GM12878 (cell line): ENCODE results near the gene UNC80. TPM values are rescaled to one million over a fixed set of nuclear protein-coding genes. Genes with fewer than 3 reads are reported as not detected.

Source experiments
- ATAC-seq: fragments of 200-7000 bp; cut with Tn5 transposase; 3 replicates; pipeline ENCODE4 v1.9.1; 2020; ENCODE audit warnings: mild to moderate bottlenecking, moderate library complexity
- BruUV-seq: library from RNA; stranded (reverse); fragments of 400-500 nt; replicated peaks from 2 replicates; lab custom pipeline; 2021; lab: Mats Ljungman, UMichigan
- CTCF ChIA-PET: fragments of 300-600 bp; sonication (Branson Sonifier 250); formaldehyde crosslinking; extraction: SDS; loops from one replicate; lab custom pipeline; 2021; ENCODE audit warnings: inconsistent platforms; lab: Yijun Ruan, JAX
- POLR2A ChIA-PET: fragments of 350-600 bp; formaldehyde crosslinking; extraction: SDS; loops from one replicate; lab custom pipeline; 2021; ENCODE audit warnings: inconsistent platforms; lab: Charles Lee
- RAD21 ChIA-PET: fragments of 300-600 bp; sonication (Branson Sonifier 250); formaldehyde crosslinking; loops from one replicate; lab custom pipeline; 2023; ENCODE audit warnings: antibody characterized with exemption; ENCODE audit not compliant: unreplicated experiment; lab: Charles Lee
- SMC1A ChIA-PET: fragments of 300-600 bp; sonication (Branson Sonifier 250); formaldehyde crosslinking; loops from one replicate; lab custom pipeline; 2023; ENCODE audit not compliant: unreplicated experiment, uncharacterized antibody; lab: Charles Lee
- DNase-seq: peaks from one replicate; pipeline ENCODE4 v3.0.0-alpha.2; 2011; ENCODE audit warnings: low read depth, low spot score
- FAIRE-seq: peaks from 3 replicates; lab custom pipeline; 2011; peaks lifted over from hg19 to GRCh38; lab: Jason Lieb, UNC
- H2AFZ ChIP-seq: 2 replicates; pipeline ENCODE4 v1.6.0; 2011; ENCODE audit warnings: low read depth, low read length, control low read depth; ENCODE audit not compliant: control insufficient read depth
- H3K27ac ChIP-seq: 2 replicates; pipeline ENCODE4 v1.5.1; 2011; ENCODE audit warnings: control low read depth; ENCODE audit not compliant: control insufficient read depth, insufficient read depth
- H3K27me3 ChIP-seq, 2 experiments: replicated peaks in 1 of 2; 2 replicates each; pipeline versions ENCODE4 v1.6.0 to v1.6.1; 2011; ENCODE audit warnings: low read length in 1 of 2; ENCODE audit not compliant: control insufficient read depth in 2 of 2, insufficient read depth in 2 of 2
- H3K36me3 ChIP-seq, 2 experiments: 2 replicates each; pipeline ENCODE4 v1.5.1; 2011; ENCODE audit warnings: low read length in 1 of 2; ENCODE audit not compliant: control insufficient read depth in 2 of 2, insufficient read depth in 2 of 2
- H3K4me1 ChIP-seq: 2 replicates; pipeline ENCODE4 v1.6.1; 2011; ENCODE audit warnings: mild to moderate bottlenecking, low read length, moderate library complexity, mixed read lengths; ENCODE audit not compliant: control insufficient read depth, insufficient read depth
- H3K4me2 ChIP-seq: 2 replicates; pipeline ENCODE4 v1.6.0; 2011; ENCODE audit warnings: control low read depth; ENCODE audit not compliant: control insufficient read depth, insufficient read depth
- H3K4me3 ChIP-seq: fragments of 200-600 bp; sonication (generic); 2 replicates; pipeline ENCODE4 v1.5.1; 2016
- H3K79me2 ChIP-seq: 2 replicates; pipeline ENCODE4 v1.6.0; 2011; ENCODE audit warnings: low read length; ENCODE audit not compliant: control insufficient read depth, insufficient read depth
- H3K9ac ChIP-seq: 2 replicates; pipeline ENCODE4 v1.8.0; 2011; ENCODE audit warnings: low read length, control low read depth, mixed read lengths; ENCODE audit not compliant: control insufficient read depth, insufficient read depth
- H3K9me3 ChIP-seq: replicated peaks from 3 replicates; pipeline ENCODE4 v1.5.1; 2011; ENCODE audit warnings: mild to moderate bottlenecking, low read length; ENCODE audit not compliant: control insufficient read depth, insufficient read depth
- H4K20me1 ChIP-seq: 2 replicates; pipeline ENCODE4 v1.6.0; 2011; ENCODE audit not compliant: control insufficient read depth, insufficient read depth
- CEBPB ChIP-seq, 2 experiments: fragments of 150-350 bp in 1 of 2; IDR thresholded peaks; 2 replicates each; pipeline ENCODE4 v1.6.1; 2012 to 2014; ENCODE audit warnings: low read depth in 2 of 2, low read length in 2 of 2, borderline replicate concordance in 1 of 2, inconsistent platforms in 1 of 2
- HCFC1 ChIP-seq: fragments of 150-350 bp; IDR thresholded peaks from 2 replicates; pipeline ENCODE4 v1.6.1; 2014; ENCODE audit warnings: low read length
- KAT2A ChIP-seq: conservative IDR thresholded peaks from 2 replicates; pipeline ENCODE4 v1.6.1; 2011; ENCODE audit warnings: low read depth, low read length; ENCODE audit not compliant: control insufficient read depth
- NFYA ChIP-seq: IDR thresholded peaks from 2 replicates; pipeline ENCODE4 v1.6.1; 2011; ENCODE audit warnings: low read depth, mild to moderate bottlenecking, low read length, improper control_type of control experiment, borderline replicate concordance
- PAX5 ChIP-seq: IDR thresholded peaks from 2 replicates; pipeline ENCODE4 v1.6.1; 2011; ENCODE audit warnings: low read depth, low read length, borderline replicate concordance
- SMAD1 ChIP-seq: fragments of 450-650 bp; IDR thresholded peaks from 2 replicates; pipeline ENCODE4 v1.6.1; 2018; ENCODE audit warnings: mild to moderate bottlenecking, low read depth; ENCODE audit not compliant: partially characterized antibody
- WGBS: methylation state at CpG from one replicate; pipeline ENCODE4 v1.1.6; 2016; ENCODE audit warnings: low lambda C conversion rate; ENCODE audit not compliant: insufficient replicate concordance, insufficient coverage; ENCODE audit errors: missing lambda C conversion rate; 5-methylcytosine and 5-hydroxymethylcytosine counted together
- in situ Hi-C: fragments of 300-500 bp; cut with MboI; formaldehyde crosslinking; loops from 9 replicates; pipeline ENCODE4 v1.14.3; 2018; ENCODE audit warnings: mixed read lengths
- intact Hi-C: fragments of 100-400 bp; cut with micrococcal nuclease; formaldehyde crosslinking; loops from one replicate; pipeline ENCODE4 v1.14.2; 2022; ENCODE audit not compliant: unreplicated experiment
- polyA plus RNA-seq, 11 experiments: library from polyadenylated mRNA; depleted of rRNA in 4 of 11; unstranded in 6 of 11; stranded (reverse) in 5 of 11; fragments of >200 nt; fragmentation: Nextera tagmentation in 4 of 11; fragmentation: Illumina TruSeq in 1 of 11; extraction: Ambion mirVana in 4 of 11; extraction: Trizol in 1 of 11; gene quantifications; 1 replicate in 1 of 11; 2 replicates in 10 of 11; pipeline versions ENCODE4 v1.2.1 to v1.2.3, GENCODE V29; 2011 to 2016; ENCODE audit warnings: inconsistent platforms in 2 of 11, missing spikeins in 2 of 11, low read depth in 1 of 11
- total RNA-seq, 4 experiments: library from RNA; depleted of rRNA in 3 of 4; stranded (reverse); fragments of >200 nt in 3 of 4; fragmentation: Illumina TruSeq in 1 of 4; extraction: Trizol in 1 of 4; gene quantifications; 2 replicates each; pipeline versions ENCODE4 v1.2.1 to v1.2.3, GENCODE V29; 2013 to 2021
- TF ChIP-seq, protein P1 (sequence below): IDR thresholded peaks from 2 replicates; pipeline ENCODE4 v1.6.1; 2012; ENCODE audit warnings: improper control_type of control experiment, low read depth, low read length; ENCODE audit not compliant: insufficient replicate concordance
- TF ChIP-seq, protein P2 (sequence below): fragments of 450-650 bp; formaldehyde crosslinking; IDR thresholded peaks from 2 replicates; pipeline ENCODE4 v1.4.0; 2022; ENCODE audit warnings: mild to moderate bottlenecking, moderate library complexity

Gene UNC80
- total and polyA plus RNA-seq, 10 of the 15 experiments (the other 5 are each of a cell fraction or from before 2014, with no cell fraction given), result not detected

DNA sequence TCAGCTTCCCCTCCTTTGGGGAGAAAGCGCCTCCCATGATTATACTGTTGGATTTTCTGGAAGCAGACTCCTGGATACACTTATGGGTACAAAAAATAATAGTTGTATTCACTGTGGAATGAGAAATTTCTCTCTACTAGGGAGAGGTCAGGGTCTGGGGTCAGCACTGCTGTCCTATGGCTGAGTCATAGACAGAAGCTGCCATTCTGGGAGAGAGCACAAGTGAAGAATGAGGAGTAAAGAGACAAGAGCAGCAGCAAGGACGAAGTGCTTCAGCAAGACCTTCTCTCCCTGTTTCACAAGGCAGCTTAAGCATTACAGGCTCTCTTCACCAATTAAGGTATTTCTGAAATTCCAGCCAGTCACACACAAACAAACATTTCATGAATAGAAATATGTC lies 10.1 kb upstream of the UNC80 start:
- DNase-seq, result no peak
- no peaks in the 10 kb centered on the region for H3K27me3 ChIP-seq
- ATAC-seq, result no peak
- ChIA-PET SMC1A (no interaction called here), POLR2A (no interaction called here), CTCF (no interaction called here), RAD21 (no interaction called here)
- in situ Hi-C loops (no loop called here), intact Hi-C loops (no loop called here)
- no peak overlapping the region for H2AFZ ChIP-seq
- H4K20me1 ChIP-seq, result no peaks in the 10 kb centered on the region
- TF ChIP-seq, protein P1, sequence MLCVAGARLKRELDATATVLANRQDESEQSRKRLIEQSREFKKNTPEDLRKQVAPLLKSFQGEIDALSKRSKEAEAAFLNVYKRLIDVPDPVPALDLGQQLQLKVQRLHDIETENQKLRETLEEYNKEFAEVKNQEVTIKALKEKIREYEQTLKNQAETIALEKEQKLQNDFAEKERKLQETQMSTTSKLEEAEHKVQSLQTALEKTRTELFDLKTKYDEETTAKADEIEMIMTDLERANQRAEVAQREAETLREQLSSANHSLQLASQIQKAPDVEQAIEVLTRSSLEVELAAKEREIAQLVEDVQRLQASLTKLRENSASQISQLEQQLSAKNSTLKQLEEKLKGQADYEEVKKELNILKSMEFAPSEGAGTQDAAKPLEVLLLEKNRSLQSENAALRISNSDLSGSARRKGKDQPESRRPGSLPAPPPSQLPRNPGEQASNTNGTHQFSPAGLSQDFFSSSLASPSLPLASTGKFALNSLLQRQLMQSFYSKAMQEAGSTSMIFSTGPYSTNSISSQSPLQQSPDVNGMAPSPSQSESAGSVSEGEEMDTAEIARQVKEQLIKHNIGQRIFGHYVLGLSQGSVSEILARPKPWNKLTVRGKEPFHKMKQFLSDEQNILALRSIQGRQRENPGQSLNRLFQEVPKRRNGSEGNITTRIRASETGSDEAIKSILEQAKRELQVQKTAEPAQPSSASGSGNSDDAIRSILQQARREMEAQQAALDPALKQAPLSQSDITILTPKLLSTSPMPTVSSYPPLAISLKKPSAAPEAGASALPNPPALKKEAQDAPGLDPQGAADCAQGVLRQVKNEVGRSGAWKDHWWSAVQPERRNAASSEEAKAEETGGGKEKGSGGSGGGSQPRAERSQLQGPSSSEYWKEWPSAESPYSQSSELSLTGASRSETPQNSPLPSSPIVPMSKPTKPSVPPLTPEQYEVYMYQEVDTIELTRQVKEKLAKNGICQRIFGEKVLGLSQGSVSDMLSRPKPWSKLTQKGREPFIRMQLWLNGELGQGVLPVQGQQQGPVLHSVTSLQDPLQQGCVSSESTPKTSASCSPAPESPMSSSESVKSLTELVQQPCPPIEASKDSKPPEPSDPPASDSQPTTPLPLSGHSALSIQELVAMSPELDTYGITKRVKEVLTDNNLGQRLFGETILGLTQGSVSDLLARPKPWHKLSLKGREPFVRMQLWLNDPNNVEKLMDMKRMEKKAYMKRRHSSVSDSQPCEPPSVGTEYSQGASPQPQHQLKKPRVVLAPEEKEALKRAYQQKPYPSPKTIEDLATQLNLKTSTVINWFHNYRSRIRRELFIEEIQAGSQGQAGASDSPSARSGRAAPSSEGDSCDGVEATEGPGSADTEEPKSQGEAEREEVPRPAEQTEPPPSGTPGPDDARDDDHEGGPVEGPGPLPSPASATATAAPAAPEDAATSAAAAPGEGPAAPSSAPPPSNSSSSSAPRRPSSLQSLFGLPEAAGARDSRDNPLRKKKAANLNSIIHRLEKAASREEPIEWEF, result no peak
- TF ChIP-seq, protein P2, sequence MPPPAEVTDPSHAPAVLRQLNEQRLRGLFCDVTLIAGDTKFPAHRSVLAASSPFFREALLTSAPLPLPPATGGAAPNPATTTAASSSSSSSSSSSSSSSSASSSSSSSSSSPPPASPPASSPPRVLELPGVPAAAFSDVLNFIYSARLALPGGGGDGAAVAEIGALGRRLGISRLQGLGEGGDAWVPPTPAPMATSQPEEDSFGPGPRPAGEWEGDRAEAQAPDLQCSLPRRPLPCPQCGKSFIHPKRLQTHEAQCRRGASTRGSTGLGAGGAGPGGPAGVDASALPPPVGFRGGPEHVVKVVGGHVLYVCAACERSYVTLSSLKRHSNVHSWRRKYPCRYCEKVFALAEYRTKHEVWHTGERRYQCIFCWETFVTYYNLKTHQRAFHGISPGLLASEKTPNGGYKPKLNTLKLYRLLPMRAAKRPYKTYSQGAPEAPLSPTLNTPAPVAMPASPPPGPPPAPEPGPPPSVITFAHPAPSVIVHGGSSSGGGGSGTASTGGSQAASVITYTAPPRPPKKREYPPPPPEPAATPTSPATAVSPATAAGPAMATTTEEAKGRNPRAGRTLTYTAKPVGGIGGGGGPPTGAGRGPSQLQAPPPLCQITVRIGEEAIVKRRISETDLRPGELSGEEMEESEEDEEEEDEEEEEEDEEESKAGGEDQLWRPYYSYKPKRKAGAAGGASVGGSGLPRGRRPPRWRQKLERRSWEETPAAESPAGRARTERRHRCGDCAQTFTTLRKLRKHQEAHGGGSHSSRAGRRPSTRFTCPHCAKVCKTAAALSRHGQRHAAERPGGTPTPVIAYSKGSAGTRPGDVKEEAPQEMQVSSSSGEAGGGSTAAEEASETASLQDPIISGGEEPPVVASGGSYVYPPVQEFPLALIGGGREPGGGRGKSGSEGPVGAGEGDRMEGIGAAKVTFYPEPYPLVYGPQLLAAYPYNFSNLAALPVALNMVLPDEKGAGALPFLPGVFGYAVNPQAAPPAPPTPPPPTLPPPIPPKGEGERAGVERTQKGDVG (CRISPR knock-in tag), result no peak
- TF ChIP-seq CEBPB (IDR thresholded peaks at IDR 0.05; ENCODE audit: borderline replicate concordance in 1 of 2, low read depth in 2 of 2, low read length in 2 of 2) (no peak), KAT2A (no peak), NFYA (no peak), SMAD1 (no peak), HCFC1 (no peak), PAX5 (no peak)
- H3K79me2 ChIP-seq, result no peaks in the 10 kb centered on the region
- H3K9me3 ChIP-seq, result no peaks in the 10 kb centered on the region
- no peaks in the 10 kb centered on the region for H3K4me1 ChIP-seq
- no peak for FAIRE-seq
- no TSS peak for BruUV-seq
- H3K4me3 ChIP-seq, result no peak overlapping the region
- H3K27ac ChIP-seq, result no peak overlapping the region
- H3K36me3 ChIP-seq, result no peaks in the 10 kb centered on the region
- no peak overlapping the region for H3K9ac ChIP-seq
- 0% methylated on average over 2 of the region's 2 CpGs for WGBS
- no peak overlapping the region for H3K4me2 ChIP-seq
